Measurements from ENCODE around the gene BRD7.

- TF ChIP-seq EZH2 (IDR thresholded peaks at IDR 0.05; ENCODE audit: low read length, unreplicated experiment): no peak
- TF ChIP-seq, protein P1, sequence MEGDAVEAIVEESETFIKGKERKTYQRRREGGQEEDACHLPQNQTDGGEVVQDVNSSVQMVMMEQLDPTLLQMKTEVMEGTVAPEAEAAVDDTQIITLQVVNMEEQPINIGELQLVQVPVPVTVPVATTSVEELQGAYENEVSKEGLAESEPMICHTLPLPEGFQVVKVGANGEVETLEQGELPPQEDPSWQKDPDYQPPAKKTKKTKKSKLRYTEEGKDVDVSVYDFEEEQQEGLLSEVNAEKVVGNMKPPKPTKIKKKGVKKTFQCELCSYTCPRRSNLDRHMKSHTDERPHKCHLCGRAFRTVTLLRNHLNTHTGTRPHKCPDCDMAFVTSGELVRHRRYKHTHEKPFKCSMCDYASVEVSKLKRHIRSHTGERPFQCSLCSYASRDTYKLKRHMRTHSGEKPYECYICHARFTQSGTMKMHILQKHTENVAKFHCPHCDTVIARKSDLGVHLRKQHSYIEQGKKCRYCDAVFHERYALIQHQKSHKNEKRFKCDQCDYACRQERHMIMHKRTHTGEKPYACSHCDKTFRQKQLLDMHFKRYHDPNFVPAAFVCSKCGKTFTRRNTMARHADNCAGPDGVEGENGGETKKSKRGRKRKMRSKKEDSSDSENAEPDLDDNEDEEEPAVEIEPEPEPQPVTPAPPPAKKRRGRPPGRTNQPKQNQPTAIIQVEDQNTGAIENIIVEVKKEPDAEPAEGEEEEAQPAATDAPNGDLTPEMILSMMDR (conservative IDR thresholded peaks at IDR 0.05; ENCODE audit: low read depth, low read length): no peak
- TF ChIP-seq EZH2phosphoT487 (IDR thresholded peaks at IDR 0.05; ENCODE audit: borderline replicate concordance, low read length): no peak
These were observed 42.5 kb downstream of the BRD7 start for GRCh38 chr16:50326264-50326663.

Measured in PC-3 (cell line).